ENCODE measurements around the gene ADRA2B. TPM values are rescaled to one million over a fixed set of nuclear protein-coding genes. Genes with fewer than 3 reads are reported as not detected.
"Not testable (repeated sequence)": the region's sequence is repeated elsewhere in the genome, so short reads cannot be mapped to it uniquely, and the experiment has no call there.

The ADRA2B gene
- total RNA-seq, 1 donor from 2014 or later: 2.1 TPM

DNA sequence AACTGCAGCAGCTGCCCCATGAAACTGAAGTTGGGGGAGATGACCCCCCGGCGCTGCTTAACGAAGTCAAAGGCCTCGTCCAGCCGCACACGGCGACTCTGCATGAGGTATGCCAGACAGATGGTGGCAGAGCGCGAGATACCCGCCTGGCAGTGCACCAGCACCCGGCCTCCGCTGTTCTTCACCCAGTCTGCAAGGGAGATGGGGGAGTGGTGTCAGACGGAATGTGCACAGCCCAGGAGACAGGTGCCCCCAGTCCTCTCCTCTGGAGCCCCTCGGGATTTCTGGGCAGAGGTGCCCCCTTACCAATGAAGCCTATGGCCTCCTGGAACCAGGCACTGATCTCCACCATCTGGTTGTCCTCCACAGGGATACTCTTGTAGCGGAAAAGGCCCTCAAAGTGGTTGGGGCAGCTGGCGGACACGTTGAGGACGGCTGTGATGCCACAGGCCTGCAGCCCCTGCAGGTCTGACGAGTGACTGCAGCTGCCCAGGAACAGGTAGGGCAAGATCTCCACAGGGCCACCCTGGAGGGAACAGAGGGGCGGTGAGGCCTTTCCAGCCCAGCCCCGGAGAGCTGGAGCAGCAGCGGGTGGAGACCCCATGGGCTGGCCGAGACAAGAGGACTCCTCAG is 27.6 kb upstream of the ADRA2B start:
- Histone ChIP-seq H3K4me1 (ENCODE audit: control insufficient read depth in 3 of 3, insufficient read depth in 3 of 3, low read length in 3 of 3) (peaks cover 9 to 14% (median 14%) of the 10 kb centered on the region in 3 donors), H3K9ac (ENCODE audit: low read depth in 1 of 3, low read length in 3 of 3) (peak overlapping the region in 2 of 3 donors; percentile 62 to 65), H3K27me3 (ENCODE audit: control insufficient read depth in 3 of 3, insufficient read depth in 3 of 3, low read length in 3 of 3) (no peaks in the 10 kb centered on the region), H3K36me3 (ENCODE audit: control insufficient read depth in 3 of 3, insufficient read depth in 3 of 3, low read length in 3 of 3) (peaks cover 0 to 3% (median 2%) of the 10 kb centered on the region in 3 donors), H3K27ac (ENCODE audit: low read depth, low read length) (no peak overlapping the region), H3K9me3 (ENCODE audit: control insufficient read depth in 3 of 3, low read length in 3 of 3) (no peaks in the 10 kb centered on the region), H3K4me3 (ENCODE audit: low read length in 3 of 3) (peak overlapping the region in 2 of 3 donors; percentile 80 to 83)

DNA sequence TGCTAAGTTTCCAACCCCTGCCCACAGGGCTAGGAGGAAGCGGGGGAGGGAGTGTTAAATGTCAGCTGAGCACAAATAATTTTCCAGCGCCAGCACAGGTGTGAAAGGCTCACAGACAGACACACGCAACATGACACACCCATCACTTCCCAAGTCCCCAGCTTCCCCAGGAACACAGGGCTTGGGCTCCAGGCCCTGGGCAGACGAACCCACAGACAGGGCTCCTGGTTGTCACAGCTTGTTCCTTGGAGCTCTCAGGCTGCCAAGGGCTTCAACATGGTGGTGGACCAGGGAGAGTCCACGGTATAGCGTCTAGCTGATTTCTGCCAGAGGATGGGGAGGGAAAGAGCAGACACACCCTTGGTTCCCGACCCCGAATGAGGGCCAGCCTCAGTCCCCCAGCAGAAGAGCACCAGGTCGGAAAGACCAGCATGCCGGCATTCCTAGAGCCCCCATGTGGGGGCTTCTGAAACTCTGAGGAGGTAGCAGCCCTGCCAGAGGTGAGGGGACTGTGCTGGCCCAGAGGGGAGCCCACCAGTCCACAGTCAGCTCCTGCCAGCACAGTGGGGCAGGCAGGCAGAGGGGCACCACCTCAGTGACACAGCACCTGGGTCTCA is 27.0 kb upstream of the ADRA2B start:
- Histone ChIP-seq H3K27ac (ENCODE audit: low read depth, low read length) (no peak overlapping the region), H3K4me3 (ENCODE audit: low read length in 3 of 3) (no peak overlapping the region), H3K27me3 (ENCODE audit: control insufficient read depth in 3 of 3, insufficient read depth in 3 of 3, low read length in 3 of 3) (no peaks in the 10 kb centered on the region), H3K4me1 (ENCODE audit: control insufficient read depth in 3 of 3, insufficient read depth in 3 of 3, low read length in 3 of 3) (peaks cover 9 to 14% (median 14%) of the 10 kb centered on the region in 3 donors), H3K9me3 (ENCODE audit: control insufficient read depth in 3 of 3, low read length in 3 of 3) (no peaks in the 10 kb centered on the region), H3K36me3 (ENCODE audit: control insufficient read depth in 3 of 3, insufficient read depth in 3 of 3, low read length in 3 of 3) (peaks cover 0 to 3% (median 2%) of the 10 kb centered on the region in 3 donors), H3K9ac (ENCODE audit: low read depth in 1 of 3, low read length in 3 of 3) (no peak overlapping the region)

GRCh38 chr2:96142217-96143113 is 26.1 kb upstream of the ADRA2B start:
- no peak overlapping the region for H3K4me3 ChIP-seq (ENCODE audit: low read length in 3 of 3)
- H3K27me3 ChIP-seq (ENCODE audit: control insufficient read depth in 3 of 3, insufficient read depth in 3 of 3, low read length in 3 of 3): peaks cover 2 to 6% (median 4%) of the 10 kb centered on the region in 3 donors
- H3K4me1 ChIP-seq (ENCODE audit: control insufficient read depth in 3 of 3, insufficient read depth in 3 of 3, low read length in 3 of 3): peaks cover 9 to 14% (median 14%) of the 10 kb centered on the region in 3 donors
- no peak overlapping the region for H3K9ac ChIP-seq (ENCODE audit: low read depth in 1 of 3, low read length in 3 of 3)
- no peak overlapping the region for H3K27ac ChIP-seq (ENCODE audit: low read depth, low read length)
- H3K36me3 ChIP-seq (ENCODE audit: control insufficient read depth in 3 of 3, insufficient read depth in 3 of 3, low read length in 3 of 3): peaks cover 0 to 3% (median 2%) of the 10 kb centered on the region in 3 donors
- no peaks in the 10 kb centered on the region for H3K9me3 ChIP-seq (ENCODE audit: control insufficient read depth in 3 of 3, low read length in 3 of 3)

- peaks cover 9 to 14% (median 12%) of the 10 kb centered on the region in 3 donors for H3K4me1 ChIP-seq (ENCODE audit: control insufficient read depth in 3 of 3, insufficient read depth in 3 of 3, low read length in 3 of 3)
- H3K4me3 ChIP-seq (ENCODE audit: low read length in 3 of 3); H3K36me3 ChIP-seq (ENCODE audit: control insufficient read depth in 3 of 3, insufficient read depth in 3 of 3, low read length in 3 of 3); H3K27me3 ChIP-seq (ENCODE audit: control insufficient read depth in 3 of 3, insufficient read depth in 3 of 3, low read length in 3 of 3); H3K27ac ChIP-seq (ENCODE audit: low read depth, low read length); H3K9ac ChIP-seq (ENCODE audit: low read depth in 1 of 3, low read length in 3 of 3); H3K9me3 ChIP-seq (ENCODE audit: control insufficient read depth in 3 of 3, low read length in 3 of 3): not testable (repeated sequence)
These were observed 25.2 kb upstream of the ADRA2B start for GRCh38 chr2:96141624-96141967.

DNA sequence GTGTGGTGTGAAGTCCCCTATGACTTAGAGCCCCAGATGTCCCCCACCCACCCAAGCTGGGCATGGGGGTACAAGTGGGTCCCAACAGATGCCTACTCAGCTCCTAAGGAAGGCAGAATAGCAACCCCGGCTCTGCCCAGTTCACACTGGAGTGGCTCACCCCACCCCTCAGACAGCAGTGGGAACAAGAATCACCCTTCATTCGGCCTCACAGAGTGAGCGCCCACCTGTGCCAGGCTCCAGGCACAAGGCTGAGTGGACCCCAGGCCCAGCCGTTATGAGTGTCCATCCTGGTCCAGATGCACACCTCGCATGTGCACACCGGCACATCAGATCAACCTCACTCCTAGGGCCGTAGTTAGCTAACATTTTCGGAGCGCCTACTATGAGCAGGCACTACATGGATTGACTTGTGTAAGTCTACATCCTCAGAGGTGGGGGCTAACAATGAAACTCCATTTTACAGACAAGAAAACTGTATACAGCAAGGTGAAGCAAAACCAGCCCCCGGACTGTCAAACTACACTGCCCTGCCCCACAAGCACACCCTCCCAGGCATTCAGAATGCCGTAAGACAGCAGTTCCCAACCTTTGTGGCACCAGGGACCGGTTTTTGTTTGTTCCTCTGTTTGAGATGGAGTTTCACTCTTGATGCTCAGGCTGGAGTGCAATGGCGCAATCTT is 24.7 kb upstream of the ADRA2B start:
- H3K9me3 ChIP-seq (ENCODE audit: control insufficient read depth in 3 of 3, low read length in 3 of 3): no peaks in the 10 kb centered on the region
- H3K4me1 ChIP-seq (ENCODE audit: control insufficient read depth in 3 of 3, insufficient read depth in 3 of 3, low read length in 3 of 3): peaks cover 9 to 14% (median 12%) of the 10 kb centered on the region in 3 donors
- H3K27ac ChIP-seq (ENCODE audit: low read depth, low read length): no peak overlapping the region
- H3K4me3 ChIP-seq (ENCODE audit: low read length in 3 of 3): no peak overlapping the region
- H3K36me3 ChIP-seq (ENCODE audit: control insufficient read depth in 3 of 3, insufficient read depth in 3 of 3, low read length in 3 of 3): peaks cover 0 to 3% (median 2%) of the 10 kb centered on the region in 3 donors
- no peak overlapping the region for H3K9ac ChIP-seq (ENCODE audit: low read depth in 1 of 3, low read length in 3 of 3)
- H3K27me3 ChIP-seq (ENCODE audit: control insufficient read depth in 3 of 3, insufficient read depth in 3 of 3, low read length in 3 of 3): peaks cover 5 to 9% (median 7%) of the 10 kb centered on the region in 3 donors

- H3K36me3 ChIP-seq (ENCODE audit: control insufficient read depth in 3 of 3, insufficient read depth in 3 of 3, low read length in 3 of 3): peaks cover 0 to 3% (median 2%) of the 10 kb centered on the region in 3 donors
- H3K27me3 ChIP-seq (ENCODE audit: control insufficient read depth in 3 of 3, insufficient read depth in 3 of 3, low read length in 3 of 3): peaks cover 5 to 17% (median 7%) of the 10 kb centered on the region in 3 donors
- H3K9me3 ChIP-seq (ENCODE audit: control insufficient read depth in 3 of 3, low read length in 3 of 3): no peaks in the 10 kb centered on the region
- peaks cover 2 to 7% (median 3%) of the 10 kb centered on the region in 3 donors for H3K4me1 ChIP-seq (ENCODE audit: control insufficient read depth in 3 of 3, insufficient read depth in 3 of 3, low read length in 3 of 3)
- no peak overlapping the region for H3K4me3 ChIP-seq (ENCODE audit: low read length in 3 of 3)
- H3K27ac ChIP-seq (ENCODE audit: low read depth, low read length): no peak overlapping the region
- no peak overlapping the region for H3K9ac ChIP-seq (ENCODE audit: low read depth in 1 of 3, low read length in 3 of 3)
These were observed 22.9 kb upstream of the ADRA2B start for GRCh38 chr2:96139181-96139758.

- H3K9me3 ChIP-seq (ENCODE audit: control insufficient read depth in 3 of 3, low read length in 3 of 3): no peaks in the 10 kb centered on the region
- H3K4me3 ChIP-seq (ENCODE audit: low read length in 3 of 3): no peak within 1 kb of the TSS
- no peaks in the 10 kb centered on the region for H3K4me1 ChIP-seq (ENCODE audit: control insufficient read depth in 3 of 3, insufficient read depth in 3 of 3, low read length in 3 of 3)
- H3K36me3 ChIP-seq (ENCODE audit: control insufficient read depth in 3 of 3, insufficient read depth in 3 of 3, low read length in 3 of 3): no peaks in the 10 kb centered on the region
- no peak within 1 kb of the TSS for H3K27ac ChIP-seq (ENCODE audit: low read depth, low read length)
- H3K27me3 ChIP-seq (ENCODE audit: control insufficient read depth in 3 of 3, insufficient read depth in 3 of 3, low read length in 3 of 3): peaks cover 5 to 24% (median 7%) of the 10 kb centered on the region in 3 donors
- H3K9ac ChIP-seq (ENCODE audit: low read depth in 1 of 3, low read length in 3 of 3): no peak within 1 kb of the TSS
These were observed 22.1 kb upstream of the ADRA2B start, which contains the start of gene ASTL for GRCh38 chr2:96138179-96139145. Gene ASTL, minus strand, starts transcription at chr2:96138502. Its CDS starts 66 bp downstream, at chr2:96138436.

DNA sequence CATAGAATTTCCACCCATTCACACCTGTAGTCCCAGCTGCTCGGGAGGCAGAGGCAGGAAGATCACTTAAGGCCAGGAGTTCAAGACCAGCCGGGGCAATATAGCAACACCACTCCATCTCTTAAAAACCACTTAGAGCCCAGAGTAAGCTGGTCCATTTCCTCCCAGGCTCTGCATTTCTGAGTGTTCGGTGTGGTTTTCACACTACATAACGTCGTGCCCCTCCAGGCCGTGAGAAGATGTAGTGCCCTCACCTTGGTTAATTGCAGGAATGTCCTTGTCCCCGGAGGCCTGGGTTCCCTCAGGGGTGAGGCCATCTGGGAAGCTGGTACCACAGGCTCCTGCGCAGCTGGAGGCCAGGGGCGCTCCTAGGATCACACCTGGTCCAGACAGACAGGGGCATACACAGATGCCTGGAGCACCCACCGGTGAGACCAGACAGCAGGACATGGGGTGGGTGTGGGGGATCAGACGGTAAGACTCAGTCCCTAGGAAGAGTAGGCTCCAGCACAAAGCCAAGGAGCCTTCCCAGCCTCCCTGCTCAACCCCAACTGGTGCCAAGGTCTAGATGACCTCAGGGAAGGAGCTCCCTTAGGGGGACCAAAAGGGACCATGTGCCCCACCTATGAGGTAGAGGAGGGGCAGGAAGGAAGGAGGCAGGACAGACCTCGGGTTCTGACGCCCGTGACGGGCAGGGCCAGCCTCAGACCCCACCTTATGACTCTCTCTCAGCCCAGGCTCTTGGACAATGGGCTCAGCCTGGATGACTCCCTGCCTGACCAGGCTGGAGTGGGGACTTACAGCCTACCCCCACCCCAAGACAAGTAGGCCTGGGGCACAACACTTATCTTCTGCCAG is 21.2 kb upstream of the ADRA2B start:
- Histone ChIP-seq H3K4me1 (ENCODE audit: control insufficient read depth in 3 of 3, insufficient read depth in 3 of 3, low read length in 3 of 3) (no peaks in the 10 kb centered on the region), H3K27ac (ENCODE audit: low read depth, low read length) (no peak overlapping the region), H3K27me3 (ENCODE audit: control insufficient read depth in 3 of 3, insufficient read depth in 3 of 3, low read length in 3 of 3) (peaks cover 5 to 29% (median 7%) of the 10 kb centered on the region in 3 donors), H3K9ac (ENCODE audit: low read depth in 1 of 3, low read length in 3 of 3) (no peak overlapping the region), H3K4me3 (ENCODE audit: low read length in 3 of 3) (no peak overlapping the region), H3K9me3 (ENCODE audit: control insufficient read depth in 3 of 3, low read length in 3 of 3) (no peaks in the 10 kb centered on the region), H3K36me3 (ENCODE audit: control insufficient read depth in 3 of 3, insufficient read depth in 3 of 3, low read length in 3 of 3) (no peaks in the 10 kb centered on the region)
